Fibroblast of skin of right quadriceps (primary cell): ENCODE data around the gene BAZ1B.
"Not testable (repeated sequence)": the region's sequence is repeated elsewhere in the genome, so short reads cannot be mapped to it uniquely, and the experiment has no call there.

Experiments used
- DNase-seq: peaks from one replicate; pipeline ENCODE4 v3.0.0-alpha.2; 2013

BAZ1B gene

DNA sequence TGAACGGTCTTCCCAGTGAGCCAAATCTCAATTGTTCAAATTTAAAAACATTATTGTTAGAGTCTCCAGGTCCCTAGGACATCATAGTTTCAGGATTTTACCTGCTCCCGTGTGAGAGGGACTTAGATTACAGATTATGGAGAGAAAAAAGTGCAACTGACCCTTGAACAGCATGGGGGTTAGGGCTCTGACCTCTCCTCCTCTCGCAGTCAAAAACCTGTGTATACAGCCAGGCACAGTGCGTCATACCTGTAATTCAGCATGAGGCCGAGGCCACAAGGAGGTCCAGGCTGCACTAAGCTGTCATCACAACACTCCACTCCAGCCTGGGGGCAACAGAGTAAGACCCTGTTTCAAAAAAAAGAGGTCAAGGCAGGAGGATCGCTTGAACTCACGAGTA lies 25.5 kb downstream of the BAZ1B start:
- DNase-seq, result no peak

- not testable (repeated sequence) for DNase-seq
Measured at GRCh38 chr7:73495507-73495906, 26.6 kb downstream of the BAZ1B start.

- DNase-seq, result no peak
Measured at GRCh38 chr7:73489976-73490375, 32.1 kb downstream of the BAZ1B start.

DNA sequence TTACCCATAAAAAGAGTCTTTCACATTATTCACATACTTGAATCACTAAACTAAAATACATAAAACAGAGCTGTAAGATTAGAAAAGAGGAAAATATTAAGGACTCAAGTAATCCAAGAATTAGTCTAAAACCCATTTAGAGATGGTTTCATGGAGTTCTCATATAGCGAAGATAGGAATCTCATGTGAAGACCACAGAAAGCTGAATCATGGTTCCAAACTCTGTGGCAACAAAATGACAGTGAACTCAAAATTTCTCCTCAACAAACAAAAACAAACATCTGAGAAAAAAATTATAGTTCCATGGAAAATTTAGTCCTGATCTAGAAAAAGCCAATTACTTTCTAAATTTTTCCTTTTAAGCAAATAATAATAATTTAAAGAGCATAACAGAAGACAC lies 34.6 kb downstream of the BAZ1B start:
- DNase-seq, result no peak

- no peak for DNase-seq
Measured at GRCh38 chr7:73483171-73483570, 38.9 kb downstream of the BAZ1B start.

DNA sequence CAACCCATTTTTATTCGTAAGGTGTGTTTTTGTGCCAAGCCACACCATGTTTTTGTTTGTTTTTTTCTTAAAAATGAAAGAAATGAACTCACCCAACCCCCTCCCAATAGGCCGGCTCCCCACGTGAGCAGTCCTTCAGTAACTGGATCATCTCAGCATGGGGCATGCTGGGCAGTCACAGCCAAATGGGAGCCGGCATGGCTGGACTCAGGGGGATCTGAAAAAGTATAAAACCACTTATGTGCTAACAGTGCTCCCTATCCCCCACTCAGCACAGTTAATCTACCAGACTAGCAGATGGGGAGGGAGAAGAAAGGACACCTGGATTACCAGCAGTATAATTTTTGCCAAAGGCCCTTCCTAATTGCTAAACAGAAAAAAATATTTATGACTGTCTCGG lies 39.3 kb downstream of the BAZ1B start:
- no peak for DNase-seq

DNA sequence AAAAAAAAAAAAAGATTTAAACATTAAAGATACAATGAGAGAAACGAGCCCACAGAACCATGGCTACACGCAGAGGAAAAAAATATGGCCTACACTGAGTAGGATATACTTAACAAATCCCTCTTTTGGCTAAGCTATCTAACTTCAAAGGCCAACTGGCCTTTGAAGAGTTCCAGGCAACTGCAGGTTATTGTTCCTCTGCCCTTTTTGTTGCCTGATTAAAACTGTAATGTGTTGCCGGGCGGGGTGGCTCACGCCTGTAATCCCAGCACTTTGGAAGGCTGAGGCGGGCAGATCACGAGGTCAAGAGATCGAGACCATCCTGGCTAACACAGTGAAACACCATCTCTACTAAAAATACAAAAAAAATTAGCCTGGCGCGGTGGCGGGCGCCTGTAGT lies 40.6 kb downstream of the BAZ1B start:
- not testable (repeated sequence) for DNase-seq

- no peak for DNase-seq
Measured at GRCh38 chr7:73478549-73478948, 43.5 kb downstream of the BAZ1B start.

DNA sequence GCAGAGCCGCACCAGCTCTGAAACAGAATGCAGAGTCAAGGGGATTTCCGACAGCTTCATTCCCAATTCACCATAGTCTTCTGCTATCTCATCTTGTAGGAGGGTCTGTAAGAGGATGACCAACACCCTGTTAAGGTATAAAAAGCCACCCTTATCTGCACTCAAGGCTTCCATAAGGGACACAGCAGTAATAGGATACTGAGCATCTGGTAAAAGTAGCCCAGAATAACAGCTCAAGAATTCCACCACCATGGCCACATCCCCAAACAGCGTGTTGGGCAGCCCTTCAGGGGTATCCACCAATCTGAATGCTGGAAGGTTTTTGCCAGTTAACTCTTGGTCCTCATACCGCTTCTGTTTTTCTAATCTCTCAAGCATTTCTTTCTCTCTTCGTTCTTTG lies 44.7 kb downstream of the BAZ1B start:
- no peak for DNase-seq

- DNase-seq, result no peak
Measured at GRCh38 chr7:73470208-73470607, 51.9 kb downstream of the BAZ1B start.

- DNase-seq, result not testable (repeated sequence)
Measured at GRCh38 chr7:73467046-73467445, 55.0 kb downstream of the BAZ1B start.

DNA sequence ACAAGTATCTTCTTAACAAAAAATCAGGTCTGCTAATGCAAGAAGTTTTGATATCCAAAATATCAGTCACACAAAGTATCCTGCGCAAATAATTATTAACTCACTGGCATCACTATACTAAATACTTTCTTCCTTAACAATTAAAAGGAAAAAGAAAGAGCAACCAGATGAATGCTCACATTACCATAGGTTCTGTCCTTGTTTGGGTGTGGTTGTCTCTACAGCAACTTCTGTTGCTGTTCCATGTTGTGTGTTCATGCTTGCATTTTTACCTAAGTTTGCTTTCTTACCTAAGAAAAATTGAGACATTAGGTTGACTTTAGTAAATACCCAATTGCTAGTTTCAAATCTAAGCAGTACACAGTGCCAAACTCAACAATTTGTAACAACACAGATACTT lies 56.0 kb downstream of the BAZ1B start:
- DNase-seq, result no peak

GRCh38 chr7:73463966-73464365 lies 58.1 kb downstream of the BAZ1B start:
- no peak for DNase-seq

GRCh38 chr7:73463260-73463659 lies 58.8 kb downstream of the BAZ1B start:
- DNase-seq, result no peak

- DNase-seq, result no peak
Measured at GRCh38 chr7:73461782-73462285, 60.3 kb downstream of the BAZ1B start.

DNA sequence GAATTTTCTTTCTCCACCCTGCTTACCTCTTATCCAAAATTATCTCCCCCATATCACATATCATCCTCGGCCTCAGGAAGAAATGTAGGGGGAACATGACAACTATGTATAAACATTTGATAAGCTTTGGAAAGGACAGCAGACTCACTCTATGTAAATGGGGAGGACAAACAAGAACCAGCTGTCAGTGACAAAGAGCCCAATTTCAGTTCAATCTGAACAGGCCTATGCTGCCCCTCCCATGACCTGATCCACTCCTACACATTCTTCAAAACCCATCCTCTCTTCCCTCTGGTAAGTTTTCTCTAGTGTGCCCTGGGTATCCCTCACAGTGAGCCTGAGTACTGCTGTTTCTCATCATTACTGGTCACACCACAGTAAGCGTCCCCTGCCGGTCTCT lies 67.7 kb downstream of the BAZ1B start:
- DNase-seq, result no peak

DNA sequence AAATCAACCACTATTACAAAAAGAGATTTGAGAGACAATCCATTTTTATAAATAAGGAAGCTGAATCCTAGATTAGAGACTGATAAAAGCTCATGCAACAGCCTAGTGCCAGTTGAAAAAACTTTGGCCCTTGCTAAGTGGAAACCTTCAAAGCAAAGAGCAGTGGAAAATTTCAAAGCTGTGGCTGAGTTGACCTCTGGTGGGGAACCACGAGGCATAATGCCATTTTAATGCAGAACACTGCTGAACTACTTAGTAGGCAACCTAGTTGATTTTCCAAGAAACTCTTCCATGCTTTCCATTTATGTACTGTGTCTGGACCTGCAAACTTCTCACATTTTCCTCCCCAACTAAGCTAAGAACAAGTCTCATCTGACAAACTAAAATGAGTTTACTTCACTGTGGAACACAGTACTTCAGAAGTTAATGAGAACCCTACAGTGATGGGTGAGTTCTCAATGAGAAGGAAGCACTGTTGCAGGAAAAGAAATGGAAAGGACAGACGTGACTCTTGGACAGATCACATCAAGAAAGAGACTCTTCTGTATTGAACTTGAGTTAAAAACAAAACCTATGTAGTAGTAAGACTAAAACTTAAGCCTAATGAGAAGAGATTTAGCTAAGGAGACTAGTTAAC lies 69.0 kb downstream of the BAZ1B start:
- DNase-seq, result no peak

DNA sequence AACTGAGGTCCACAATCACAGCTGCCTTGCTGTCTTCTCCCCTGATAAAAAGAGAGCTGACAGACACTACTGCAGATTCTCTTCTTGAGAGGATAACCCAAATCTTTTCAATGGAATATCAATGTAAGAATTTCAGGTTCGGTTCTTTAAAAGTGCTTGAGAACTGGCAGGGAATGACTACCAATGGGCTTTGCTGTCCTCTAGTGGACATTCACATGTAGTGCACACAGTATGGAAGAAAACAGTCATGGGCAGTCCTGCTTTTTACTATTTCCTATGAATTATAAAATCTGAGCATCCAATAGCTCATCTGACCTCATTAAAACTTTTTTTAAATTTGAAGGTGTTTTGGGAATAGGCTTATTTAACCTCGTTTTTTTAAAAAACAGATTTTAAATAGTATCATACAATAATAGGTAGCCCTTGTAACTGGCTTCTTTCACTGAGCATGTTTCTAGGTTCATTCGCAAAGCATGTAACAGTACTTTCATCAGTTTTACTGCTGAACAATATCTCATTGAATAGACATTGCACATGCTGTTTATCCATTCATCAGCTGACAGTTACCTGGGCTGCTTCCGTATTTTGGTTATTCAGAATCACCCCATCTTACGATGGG lies 70.2 kb downstream of the BAZ1B start:
- peak; percentile 40 for DNase-seq

DNA sequence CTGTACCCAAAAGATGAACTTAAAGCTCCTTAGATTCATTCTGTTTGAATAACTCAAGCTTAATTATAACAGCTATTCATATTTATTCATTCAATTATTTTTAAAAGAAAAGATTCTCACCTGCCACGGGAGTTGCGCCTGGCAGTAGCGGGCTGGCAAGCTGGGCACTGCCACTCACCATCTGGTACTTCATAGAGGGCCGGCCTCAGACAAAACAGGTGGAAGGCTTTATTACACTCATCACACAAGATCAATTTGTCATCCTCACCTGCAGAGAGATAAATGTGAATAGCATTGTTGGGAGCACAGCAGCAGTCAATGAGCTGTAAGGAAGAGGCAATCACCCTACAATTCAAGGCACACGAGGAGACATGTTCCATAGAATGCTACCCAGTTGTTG lies 72.7 kb downstream of the BAZ1B start:
- no peak for DNase-seq

GRCh38 chr7:73448609-73449008 lies 73.5 kb downstream of the BAZ1B start:
- no peak for DNase-seq

GRCh38 chr7:73447121-73447733 lies 74.9 kb downstream of the BAZ1B start:
- DNase-seq, result no peak

DNA sequence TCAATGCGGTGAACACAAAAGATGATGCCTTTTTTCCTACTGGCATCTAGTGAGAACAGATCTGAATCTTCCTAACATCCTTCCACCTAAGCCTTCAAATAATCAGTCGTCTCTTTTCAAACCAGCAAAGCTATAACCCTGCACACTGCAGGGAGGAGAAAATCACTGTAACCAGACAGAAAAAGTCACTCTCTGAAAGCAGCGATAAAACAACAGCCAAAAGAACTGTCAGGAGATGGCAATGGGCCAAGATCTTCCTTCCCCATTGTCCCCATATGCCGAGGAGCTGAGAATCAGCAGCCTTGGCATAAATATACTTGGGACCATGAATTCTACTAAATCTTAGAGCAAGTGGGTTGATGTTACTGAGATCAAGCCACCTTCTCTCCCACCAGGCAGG lies 75.4 kb downstream of the BAZ1B start:
- no peak for DNase-seq

DNA sequence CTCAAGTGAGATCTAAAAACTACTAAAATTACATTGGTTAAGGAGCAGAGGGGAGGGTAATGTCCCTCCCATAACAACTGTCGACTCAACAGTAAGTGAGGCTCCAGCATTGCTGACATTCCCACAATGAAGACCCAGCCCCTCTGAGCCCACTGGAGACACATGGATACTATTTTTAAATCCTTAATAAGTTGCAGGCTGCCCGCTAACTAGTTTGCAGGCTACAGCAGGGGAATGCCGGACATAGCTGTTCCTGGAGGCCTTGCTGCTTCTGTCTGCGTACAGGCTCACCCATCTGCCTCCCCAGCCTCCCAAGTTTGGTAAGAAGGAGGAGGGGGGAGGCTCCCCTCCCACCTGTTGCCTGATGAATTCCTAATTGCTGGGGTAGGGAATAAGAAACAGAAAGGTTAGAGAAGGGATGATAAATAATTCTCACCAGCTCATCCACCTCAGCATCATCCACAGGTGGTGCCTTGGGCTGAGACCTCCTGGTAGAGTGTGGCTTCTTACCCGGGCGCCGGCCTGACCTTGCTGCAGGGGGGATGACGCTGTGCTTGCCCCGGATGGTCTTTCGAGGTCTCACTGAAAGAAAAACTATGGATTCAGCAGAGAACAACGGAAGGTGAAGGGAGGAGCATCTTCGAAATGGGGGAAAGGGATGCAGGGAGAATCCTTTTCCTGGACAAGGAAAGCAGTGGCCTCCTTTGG lies 78.4 kb downstream of the BAZ1B start:
- peak; percentile 9 for DNase-seq
